Erythroblast (primary cell): ENCODE results near the gene DUSP7.

Source experiments
- GATA1 ChIP-seq: IDR thresholded peaks from 2 replicates; pipeline ENCODE4 v1.6.1; 2011; ENCODE audit warnings: low read depth, mild to moderate bottlenecking, control low read depth, low read length, moderate library complexity
- POLR2A ChIP-seq: IDR thresholded peaks from 2 replicates; pipeline ENCODE4 v1.6.1; 2011; ENCODE audit warnings: mild to moderate bottlenecking, low read length

GRCh38 chr3:52047295-52047960, 8.9 kb downstream of the DUSP7 start:
- TF ChIP-seq POLR2A (no peak), GATA1 (no peak)
